ENCODE measurements around the gene CDH20.

DNA sequence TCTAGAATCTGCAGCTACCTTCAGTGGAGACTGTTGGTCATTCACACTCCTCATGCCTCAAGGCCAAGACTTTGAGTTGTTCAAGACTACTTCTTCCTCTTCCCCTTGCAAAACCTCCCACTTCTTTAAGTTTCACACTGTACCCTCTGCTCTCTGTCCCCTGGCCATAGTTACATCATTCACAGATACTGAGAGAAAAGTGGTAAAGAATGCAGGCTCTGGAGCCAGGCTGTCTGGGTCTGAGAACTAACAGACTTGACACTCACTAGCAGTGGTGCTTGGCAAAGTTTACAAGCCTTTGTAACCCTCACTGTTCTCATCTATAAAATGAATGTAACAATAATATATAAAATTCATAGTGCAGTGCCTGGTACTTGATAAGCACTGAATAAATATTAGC is 61.8 kb downstream of the CDH20 start:
- TF ChIP-seq, protein P1, sequence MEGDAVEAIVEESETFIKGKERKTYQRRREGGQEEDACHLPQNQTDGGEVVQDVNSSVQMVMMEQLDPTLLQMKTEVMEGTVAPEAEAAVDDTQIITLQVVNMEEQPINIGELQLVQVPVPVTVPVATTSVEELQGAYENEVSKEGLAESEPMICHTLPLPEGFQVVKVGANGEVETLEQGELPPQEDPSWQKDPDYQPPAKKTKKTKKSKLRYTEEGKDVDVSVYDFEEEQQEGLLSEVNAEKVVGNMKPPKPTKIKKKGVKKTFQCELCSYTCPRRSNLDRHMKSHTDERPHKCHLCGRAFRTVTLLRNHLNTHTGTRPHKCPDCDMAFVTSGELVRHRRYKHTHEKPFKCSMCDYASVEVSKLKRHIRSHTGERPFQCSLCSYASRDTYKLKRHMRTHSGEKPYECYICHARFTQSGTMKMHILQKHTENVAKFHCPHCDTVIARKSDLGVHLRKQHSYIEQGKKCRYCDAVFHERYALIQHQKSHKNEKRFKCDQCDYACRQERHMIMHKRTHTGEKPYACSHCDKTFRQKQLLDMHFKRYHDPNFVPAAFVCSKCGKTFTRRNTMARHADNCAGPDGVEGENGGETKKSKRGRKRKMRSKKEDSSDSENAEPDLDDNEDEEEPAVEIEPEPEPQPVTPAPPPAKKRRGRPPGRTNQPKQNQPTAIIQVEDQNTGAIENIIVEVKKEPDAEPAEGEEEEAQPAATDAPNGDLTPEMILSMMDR (IDR thresholded peaks at IDR 0.05), result no peak
- TF ChIP-seq POLR2A (IDR thresholded peaks at IDR 0.05), result no peak

Data from vagina (tissue), 2 donors.